Heart left ventricle (tissue), 13 donors: ENCODE measurements around the gene CXADR.

ENCODE experiments used
- POLR2A ChIP-seq, 2 donors: fragments of 450-650 bp; IDR thresholded peaks; one replicate each; pipeline ENCODE4 v1.6.1; 2017; ENCODE audit warnings: antibody characterized with exemption in 2 of 2, mild to moderate bottlenecking in 2 of 2, moderate library complexity in 2 of 2
- TF ChIP-seq, protein P1 (sequence below), 12 donors: fragments of 200-600 bp; sonication (generic) in 4 of 12; IDR thresholded peaks; one replicate each; pipeline versions ENCODE4 v1.5.0 to v1.8.0; 2018 to 2022; ENCODE audit warnings: antibody characterized with exemption in 12 of 12, mild to moderate bottlenecking in 5 of 12
- donor health status: ischemic (EF 13 %, LVEDD 7.1; RV severe dilation, severe dysfunction).
- donor health status: DM: no; HTN: yes; CAD: no.
- donor health status: DM: no; HTN: no; CAD: no.
- donor health status: ischemic (EF 25% LVEDD 6.9; RV normal size, moderate dysfunction).
- donor health status: ischemic (EF 25% LVEDD 5.7; RV mildly dilated, moderate dysfunction).
- donor health status: ischemic (EF 35%, LVEDD 5.7; RV mildly dilated, moderate dysfunction).
- donor health status: nonischemic (EF 11% LVEDD 7.7; RV severe dilation, severe dysfunction).
- donor health status: DM: yes; HTN: yes; CAD: no.
- donor health status: PGD.
- donor health status: ischemic (EF 29% LVEDD 5.4; RV normal size, mild dysfunction).
- donor health status: nonischemic (EF 23%, LVEDD 6.1; RV moderate dilation, normal function).

GRCh38 chr21:17467829-17468228, 45.0 kb upstream of the CXADR start:
- TF ChIP-seq, protein P1, sequence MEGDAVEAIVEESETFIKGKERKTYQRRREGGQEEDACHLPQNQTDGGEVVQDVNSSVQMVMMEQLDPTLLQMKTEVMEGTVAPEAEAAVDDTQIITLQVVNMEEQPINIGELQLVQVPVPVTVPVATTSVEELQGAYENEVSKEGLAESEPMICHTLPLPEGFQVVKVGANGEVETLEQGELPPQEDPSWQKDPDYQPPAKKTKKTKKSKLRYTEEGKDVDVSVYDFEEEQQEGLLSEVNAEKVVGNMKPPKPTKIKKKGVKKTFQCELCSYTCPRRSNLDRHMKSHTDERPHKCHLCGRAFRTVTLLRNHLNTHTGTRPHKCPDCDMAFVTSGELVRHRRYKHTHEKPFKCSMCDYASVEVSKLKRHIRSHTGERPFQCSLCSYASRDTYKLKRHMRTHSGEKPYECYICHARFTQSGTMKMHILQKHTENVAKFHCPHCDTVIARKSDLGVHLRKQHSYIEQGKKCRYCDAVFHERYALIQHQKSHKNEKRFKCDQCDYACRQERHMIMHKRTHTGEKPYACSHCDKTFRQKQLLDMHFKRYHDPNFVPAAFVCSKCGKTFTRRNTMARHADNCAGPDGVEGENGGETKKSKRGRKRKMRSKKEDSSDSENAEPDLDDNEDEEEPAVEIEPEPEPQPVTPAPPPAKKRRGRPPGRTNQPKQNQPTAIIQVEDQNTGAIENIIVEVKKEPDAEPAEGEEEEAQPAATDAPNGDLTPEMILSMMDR (IDR thresholded peaks at IDR 0.05), result no peak
- no peak for TF ChIP-seq POLR2A (IDR thresholded peaks at IDR 0.05)
